ENCODE results near the gene B3GAT1. TPM values are rescaled to one million over a fixed set of nuclear protein-coding genes. Genes with fewer than 3 reads are reported as not detected.

The B3GAT1 gene
- total RNA-seq, 2 donors from 2014 or later: 0.17 to 0.18 TPM

DNA sequence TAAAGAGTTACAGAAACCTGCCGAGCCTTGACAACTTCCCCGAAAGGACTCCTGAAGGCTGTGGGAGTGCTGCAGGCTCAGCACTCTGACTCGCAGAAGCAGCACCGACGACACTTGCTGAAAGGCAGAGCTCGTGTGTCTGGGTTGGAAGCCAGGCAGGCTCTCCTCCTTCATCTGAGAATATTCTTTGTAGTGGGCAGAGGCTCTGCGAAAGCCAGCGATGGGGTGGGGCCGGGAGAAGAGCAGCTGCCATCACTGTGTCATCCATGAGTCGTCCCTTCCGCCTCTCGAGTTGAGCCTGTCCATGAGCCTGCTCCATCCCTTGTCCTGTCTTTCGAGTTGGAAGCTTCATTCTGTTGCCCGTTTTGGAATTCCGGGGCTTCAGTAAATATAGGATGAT is 68.4 kb downstream of the B3GAT1 start:
- Mint-ChIP-seq H3K4me1 (no peaks in the 10 kb centered on the region), H3K27ac (peak overlapping the region; percentile 51), H3K27me3 (peaks cover under 1% of the 10 kb centered on the region), H3K36me3 (ENCODE audit: low read depth) (no peaks in the 10 kb centered on the region), H3K4me3 (no peak overlapping the region)
- ATAC-seq (no peak), DNase-seq (no peak)
- H3K9me3 ChIP-seq (ENCODE audit: control insufficient read depth, low read length, poor library complexity, severe bottlenecking): no peaks in the 10 kb centered on the region

DNA sequence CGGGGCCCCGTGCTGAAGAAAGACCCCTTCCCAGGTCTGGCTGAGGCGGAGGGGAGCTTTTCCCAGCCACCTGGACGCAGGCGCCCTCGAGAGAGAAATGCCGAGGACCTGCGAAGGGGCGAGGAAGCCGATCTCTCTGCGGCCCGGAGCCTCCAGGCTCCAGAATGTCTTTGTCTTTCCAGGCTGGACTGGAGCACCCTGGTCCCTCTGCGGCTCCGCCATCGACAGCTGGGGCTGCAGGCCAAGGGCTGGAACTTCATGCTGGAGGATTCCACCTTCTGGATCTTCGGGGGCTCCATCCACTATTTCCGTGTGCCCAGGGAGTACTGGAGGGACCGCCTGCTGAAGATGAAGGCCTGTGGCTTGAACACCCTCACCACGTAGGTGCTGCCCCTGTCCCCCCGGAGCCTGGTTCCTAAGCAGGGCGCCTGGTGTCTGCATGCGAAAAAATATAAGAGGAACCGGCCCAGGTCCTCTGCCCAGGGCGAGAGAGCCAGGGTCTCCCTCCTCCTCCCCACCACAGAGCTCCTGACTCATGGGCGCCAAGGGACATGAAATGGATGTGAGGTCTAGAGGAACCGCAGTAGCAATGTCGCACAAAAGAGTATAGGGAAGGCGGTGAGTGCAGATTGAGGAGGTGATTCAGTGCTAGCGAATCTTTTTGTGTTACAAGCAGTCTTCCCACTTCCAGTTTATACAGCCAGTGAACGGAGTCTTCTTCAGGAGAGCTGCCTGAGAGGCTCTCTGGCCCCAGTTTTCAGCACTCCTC is 69.3 kb downstream of the B3GAT1 start:
- no peak for ATAC-seq
- Mint-ChIP-seq H3K27ac (no peak overlapping the region), H3K4me1 (no peaks in the 10 kb centered on the region), H3K4me3 (no peak overlapping the region), H3K27me3 (peaks cover 4% of the 10 kb centered on the region), H3K36me3 (ENCODE audit: low read depth) (no peaks in the 10 kb centered on the region)
- no peak for DNase-seq
- H3K9me3 ChIP-seq (ENCODE audit: control insufficient read depth, low read length, poor library complexity, severe bottlenecking): no peaks in the 10 kb centered on the region

DNA sequence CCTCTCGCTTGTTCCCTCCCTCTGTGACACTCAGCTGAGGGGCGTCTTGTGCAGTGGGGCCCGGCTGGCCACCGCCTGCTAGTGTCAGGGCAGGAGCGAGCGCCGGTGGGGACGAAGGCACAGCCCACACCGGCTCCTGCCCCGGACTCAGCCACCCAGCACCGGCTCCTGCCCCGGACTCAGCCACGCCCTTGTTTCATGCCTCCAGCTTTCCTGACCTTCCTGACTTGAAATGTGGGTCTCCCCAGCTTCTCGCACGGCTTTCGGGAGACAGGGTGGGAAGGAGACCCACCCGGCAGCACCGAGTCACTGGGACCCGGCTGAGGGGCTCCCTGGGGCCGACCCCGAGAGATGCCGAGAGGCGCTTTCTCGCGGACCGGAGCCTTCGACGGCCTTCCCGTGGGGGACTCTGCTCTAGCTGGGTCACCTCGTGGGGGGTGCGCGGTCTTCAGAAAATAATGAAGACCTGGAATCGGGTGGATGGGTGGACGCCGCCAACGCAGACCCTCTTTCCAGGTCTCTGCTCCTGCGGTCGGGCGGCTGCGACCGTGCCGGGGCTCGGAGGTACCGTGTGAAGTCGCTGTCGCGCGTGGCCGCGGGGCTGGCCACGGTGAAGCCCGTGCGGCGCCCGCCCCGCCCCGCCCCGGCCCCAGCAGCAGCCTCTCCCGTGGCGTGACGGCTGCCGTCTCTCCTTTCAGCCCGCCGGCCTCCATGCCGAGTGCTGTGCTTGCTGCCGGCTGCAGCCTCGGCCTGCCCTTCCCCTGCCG is 70.1 kb downstream of the B3GAT1 start:
- Mint-ChIP-seq H3K27me3 (peaks cover 4% of the 10 kb centered on the region), H3K4me3 (no peak overlapping the region), H3K36me3 (ENCODE audit: low read depth) (no peaks in the 10 kb centered on the region), H3K27ac (no peak overlapping the region), H3K4me1 (no peaks in the 10 kb centered on the region)
- DNase-seq (no peak), ATAC-seq (no peak)
- no peaks in the 10 kb centered on the region for H3K9me3 ChIP-seq (ENCODE audit: control insufficient read depth, low read length, poor library complexity, severe bottlenecking)

DNA sequence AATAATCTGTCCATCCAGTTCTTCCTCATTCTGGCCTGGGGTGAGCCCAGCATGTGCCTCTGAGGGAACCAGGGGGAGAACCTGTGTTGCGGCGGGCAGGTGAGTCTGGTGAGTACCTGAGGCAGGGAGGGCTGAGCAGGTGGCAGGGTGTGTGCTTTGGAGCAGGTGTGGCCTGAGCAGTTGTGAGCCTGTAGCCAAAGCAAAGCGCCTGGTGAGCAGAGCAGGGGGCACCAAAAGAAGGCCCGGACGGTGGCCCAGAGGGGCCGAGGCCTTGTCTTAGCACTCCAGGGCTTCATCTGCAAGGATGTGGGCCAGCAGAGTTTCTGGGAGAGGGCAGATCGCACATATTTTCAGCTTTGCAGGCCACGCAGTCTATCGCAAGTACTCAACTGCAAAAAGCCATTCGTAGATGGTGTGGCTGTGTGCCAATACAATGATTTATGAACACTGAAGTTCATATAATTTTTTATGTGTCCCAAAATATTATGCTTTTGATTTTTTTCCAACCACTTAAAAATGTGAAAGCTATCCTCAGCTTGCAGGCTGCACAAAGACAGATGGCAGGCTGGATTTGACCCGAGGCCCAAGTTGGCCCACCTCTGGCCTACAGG is 71.6 kb downstream of the B3GAT1 start:
- Mint-ChIP-seq H3K4me3 (no peak overlapping the region), H3K27ac (no peak overlapping the region), H3K36me3 (ENCODE audit: low read depth) (no peaks in the 10 kb centered on the region), H3K27me3 (peaks cover 11% of the 10 kb centered on the region), H3K4me1 (no peaks in the 10 kb centered on the region)
- no peak for ATAC-seq
- no peaks in the 10 kb centered on the region for H3K9me3 ChIP-seq (ENCODE audit: control insufficient read depth, low read length, poor library complexity, severe bottlenecking)
- DNase-seq: no peak

DNA sequence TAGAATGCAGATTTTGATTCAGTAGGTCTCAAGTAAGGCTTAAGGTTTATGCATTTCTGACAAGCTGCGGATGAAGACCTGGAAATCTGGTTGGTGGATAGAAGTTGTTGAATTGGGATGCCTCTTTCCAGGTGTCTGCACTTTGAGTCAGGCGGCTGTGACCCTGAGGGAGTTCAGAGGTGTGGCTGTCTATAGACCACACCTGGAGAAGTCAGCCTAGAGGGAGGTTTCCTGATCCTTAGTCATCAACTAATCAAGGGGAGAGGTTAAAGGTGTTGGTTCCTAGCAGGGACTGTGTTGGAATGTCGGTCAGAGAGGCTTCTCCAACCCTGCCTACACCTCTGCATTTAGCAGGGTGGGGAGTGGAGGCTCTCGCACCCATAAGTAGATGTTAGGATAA is 72.3 kb downstream of the B3GAT1 start:
- Mint-ChIP-seq H3K4me3 (no peak overlapping the region), H3K36me3 (ENCODE audit: low read depth) (no peaks in the 10 kb centered on the region), H3K4me1 (no peaks in the 10 kb centered on the region), H3K27me3 (peaks cover 18% of the 10 kb centered on the region), H3K27ac (no peak overlapping the region)
- no peak for ATAC-seq
- no peak for DNase-seq
- H3K9me3 ChIP-seq (ENCODE audit: control insufficient read depth, low read length, poor library complexity, severe bottlenecking): no peaks in the 10 kb centered on the region

DNA sequence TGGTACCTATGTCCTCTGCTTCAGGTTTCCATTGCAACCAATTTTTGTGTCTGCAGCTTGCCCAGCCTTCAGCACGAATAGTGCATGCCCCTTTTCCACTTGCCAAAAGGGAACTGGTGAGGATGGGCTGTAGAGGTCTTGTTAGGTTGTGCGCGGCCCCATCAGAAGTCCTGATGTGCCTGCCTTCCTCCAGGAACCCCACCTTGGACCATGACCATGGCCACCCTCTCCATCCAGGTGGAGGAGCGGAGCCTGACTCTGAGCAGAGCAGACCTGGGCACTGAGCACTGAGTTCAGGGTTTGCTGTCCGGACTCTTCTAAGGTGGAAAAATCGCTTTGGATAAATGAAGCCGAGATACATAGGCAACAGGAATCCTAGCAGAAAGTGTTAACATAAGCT is 73.4 kb downstream of the B3GAT1 start:
- Mint-ChIP-seq H3K36me3 (ENCODE audit: low read depth) (no peaks in the 10 kb centered on the region), H3K27ac (no peak overlapping the region), H3K27me3 (peaks cover 24% of the 10 kb centered on the region), H3K4me3 (no peak overlapping the region), H3K4me1 (no peaks in the 10 kb centered on the region)
- DNase-seq (no peak), ATAC-seq (no peak)
- H3K9me3 ChIP-seq (ENCODE audit: control insufficient read depth, low read length, poor library complexity, severe bottlenecking): no peaks in the 10 kb centered on the region

DNA sequence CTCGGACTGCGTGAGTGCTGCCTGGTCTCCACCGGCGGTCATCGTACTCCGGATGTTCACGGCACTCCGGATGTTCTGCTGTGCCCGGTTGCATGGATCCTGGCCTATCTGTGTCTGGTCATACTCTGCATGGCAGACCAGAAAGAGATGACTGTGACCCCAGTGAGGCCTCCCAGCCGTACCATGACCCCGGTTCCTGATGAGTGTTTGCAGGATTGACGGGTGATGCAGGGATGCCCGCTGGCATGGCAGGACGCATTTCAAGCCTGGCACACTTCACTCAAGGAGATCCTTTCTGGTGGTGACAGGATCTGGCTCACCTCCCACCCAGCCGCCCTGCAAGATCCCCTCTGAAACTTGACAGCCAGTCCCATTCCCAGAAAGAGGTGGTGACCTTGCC is 74.0 kb downstream of the B3GAT1 start:
- DNase-seq: no peak
- Mint-ChIP-seq H3K4me1 (no peaks in the 10 kb centered on the region), H3K36me3 (ENCODE audit: low read depth) (no peaks in the 10 kb centered on the region), H3K27ac (no peak overlapping the region), H3K4me3 (no peak overlapping the region), H3K27me3 (peaks cover 30% of the 10 kb centered on the region)
- ATAC-seq: no peak
- no peaks in the 10 kb centered on the region for H3K9me3 ChIP-seq (ENCODE audit: control insufficient read depth, low read length, poor library complexity, severe bottlenecking)

DNA sequence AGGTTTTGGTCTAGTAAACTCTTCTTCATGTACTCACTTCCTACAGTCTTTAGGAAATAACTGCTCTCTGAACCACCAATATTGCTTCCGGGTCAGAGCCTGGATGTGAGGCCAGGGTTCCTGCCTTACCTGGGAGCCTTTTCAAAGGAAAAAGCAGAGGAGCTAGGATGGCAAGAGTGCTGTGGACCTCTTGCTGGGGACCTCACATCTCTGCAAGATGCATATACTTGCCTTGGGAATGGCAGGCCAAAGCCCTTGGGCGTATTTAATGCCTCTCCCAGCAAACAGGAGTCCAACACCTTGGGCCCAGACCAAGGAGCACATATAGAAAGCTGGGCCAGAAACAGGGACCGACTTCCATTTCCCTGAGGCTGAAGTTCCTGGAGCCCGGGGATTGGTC is 75.0 kb downstream of the B3GAT1 start:
- ATAC-seq: no peak
- H3K4me3 Mint-ChIP-seq: no peak overlapping the region
- peaks cover 6% of the 10 kb centered on the region for H3K4me1 Mint-ChIP-seq
- no peak overlapping the region for H3K27ac Mint-ChIP-seq
- H3K9me3 ChIP-seq (ENCODE audit: control insufficient read depth, low read length, poor library complexity, severe bottlenecking): no peaks in the 10 kb centered on the region
- H3K27me3 Mint-ChIP-seq: peaks cover 35% of the 10 kb centered on the region
- no peaks in the 10 kb centered on the region for H3K36me3 Mint-ChIP-seq (ENCODE audit: low read depth)
- DNase-seq: no peak

DNA sequence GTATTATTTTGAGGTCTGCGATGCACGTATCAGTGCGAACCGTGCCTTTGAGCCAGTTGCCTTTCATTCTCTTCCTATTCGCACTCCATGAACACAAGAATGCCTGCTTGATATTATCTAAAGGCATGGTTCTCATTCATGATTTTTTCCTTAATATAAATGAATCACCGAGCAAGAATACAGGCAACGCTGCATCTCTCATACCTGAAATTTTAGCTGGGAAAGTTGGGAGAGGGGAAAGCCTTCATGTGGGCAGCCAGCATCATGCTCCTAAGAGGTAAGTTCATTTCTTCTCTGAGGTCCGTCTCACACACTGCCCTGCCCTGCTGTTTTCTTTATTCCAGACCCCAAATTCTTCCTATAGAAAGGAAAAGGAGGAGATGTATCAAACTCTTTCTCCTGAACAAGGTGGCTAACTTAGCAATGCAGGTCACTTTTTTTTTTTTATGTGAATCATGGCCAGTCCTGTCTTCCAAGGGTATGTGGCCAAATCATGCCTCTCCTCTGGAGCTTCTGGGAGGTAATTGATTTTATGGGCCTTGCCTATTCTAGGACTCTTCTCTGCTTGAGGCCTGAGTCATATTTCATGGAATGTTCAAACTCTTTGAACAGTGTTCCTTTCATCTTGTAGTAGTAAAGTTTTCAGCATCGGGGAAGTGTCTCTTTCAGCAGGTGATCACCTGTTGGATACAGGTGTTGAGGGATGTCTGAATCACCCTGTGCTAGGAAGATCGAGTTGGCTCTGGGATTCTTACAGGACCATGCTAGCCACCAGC is 77.1 kb downstream of the B3GAT1 start:
- peaks cover 11% of the 10 kb centered on the region for H3K4me1 Mint-ChIP-seq
- no peak overlapping the region for H3K27ac Mint-ChIP-seq
- ATAC-seq (no peak), DNase-seq (no peak)
- no peaks in the 10 kb centered on the region for H3K36me3 Mint-ChIP-seq (ENCODE audit: low read depth)
- peaks cover 35% of the 10 kb centered on the region for H3K27me3 Mint-ChIP-seq
- no peaks in the 10 kb centered on the region for H3K9me3 ChIP-seq (ENCODE audit: control insufficient read depth, low read length, poor library complexity, severe bottlenecking)
- no peak overlapping the region for H3K4me3 Mint-ChIP-seq

DNA sequence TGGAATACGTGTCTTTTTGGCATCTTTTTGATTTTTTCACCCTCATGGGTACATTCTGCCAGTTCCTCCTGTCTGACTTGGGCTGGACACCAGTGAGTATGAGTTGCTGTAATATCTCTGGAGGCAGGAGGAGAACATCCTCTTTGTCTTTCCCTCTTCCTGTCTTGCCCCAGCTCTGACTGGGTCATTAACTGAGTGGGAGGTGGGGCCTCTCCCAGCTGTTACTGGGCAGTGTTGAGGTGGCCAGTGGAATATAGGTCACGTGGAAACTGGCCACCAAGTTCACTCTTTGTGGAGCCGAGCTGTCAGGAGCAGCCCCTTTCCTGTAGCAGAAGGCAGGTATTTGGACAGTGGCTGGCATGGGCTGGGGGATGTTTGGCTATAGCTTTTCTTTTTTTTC is 78.1 kb downstream of the B3GAT1 start:
- Mint-ChIP-seq H3K36me3 (ENCODE audit: low read depth) (no peaks in the 10 kb centered on the region), H3K27me3 (peaks cover 35% of the 10 kb centered on the region), H3K4me3 (no peak overlapping the region), H3K4me1 (peaks cover 11% of the 10 kb centered on the region), H3K27ac (no peak overlapping the region)
- no peak for ATAC-seq
- no peaks in the 10 kb centered on the region for H3K9me3 ChIP-seq (ENCODE audit: control insufficient read depth, low read length, poor library complexity, severe bottlenecking)
- no peak for DNase-seq

DNA sequence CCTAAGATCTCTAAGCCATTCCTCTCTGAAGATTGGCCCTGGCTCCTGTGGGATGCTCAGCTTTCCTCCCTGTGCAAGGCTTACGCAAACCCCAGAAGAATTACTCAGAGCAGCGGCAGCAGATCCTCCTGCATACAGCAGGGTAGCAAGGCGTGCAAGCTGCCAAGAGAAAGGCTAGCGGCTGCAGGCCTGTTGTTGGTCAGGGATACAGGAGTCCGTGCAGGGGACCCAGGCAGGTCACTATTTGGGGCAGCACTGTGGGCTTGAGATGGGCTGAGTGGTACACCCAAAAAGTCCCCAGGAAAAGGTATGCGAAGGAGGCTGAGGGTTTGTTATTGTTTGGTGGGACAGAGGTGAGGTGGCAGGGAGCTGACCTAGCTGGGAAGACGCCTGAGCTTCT is 78.7 kb downstream of the B3GAT1 start:
- ATAC-seq (no peak), DNase-seq (no peak)
- H3K27ac Mint-ChIP-seq: no peak overlapping the region
- H3K9me3 ChIP-seq (ENCODE audit: control insufficient read depth, low read length, poor library complexity, severe bottlenecking): no peaks in the 10 kb centered on the region
- H3K36me3 Mint-ChIP-seq (ENCODE audit: low read depth): no peaks in the 10 kb centered on the region
- peaks cover 11% of the 10 kb centered on the region for H3K4me1 Mint-ChIP-seq
- H3K4me3 Mint-ChIP-seq: peak overlapping the region; percentile 86
- peaks cover 31% of the 10 kb centered on the region for H3K27me3 Mint-ChIP-seq

DNA sequence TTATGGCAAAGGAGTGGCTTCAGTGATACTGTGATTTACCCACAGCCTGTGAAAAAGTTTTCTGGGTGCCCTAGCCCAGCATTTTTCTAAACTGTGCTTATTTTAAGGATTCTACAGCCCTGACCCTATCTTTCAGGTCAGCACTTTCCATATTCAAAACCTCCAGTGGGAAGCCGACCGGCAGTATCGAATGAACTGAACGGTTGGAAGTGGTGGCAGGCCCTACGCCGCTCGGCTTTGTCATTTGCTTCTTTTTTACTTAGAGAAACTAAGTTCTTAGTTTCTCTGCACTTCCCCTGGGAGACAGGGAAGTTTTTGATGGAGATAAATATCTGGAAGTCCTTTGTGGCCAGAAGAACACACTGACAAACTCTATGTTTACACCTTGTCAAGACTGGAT is 79.3 kb downstream of the B3GAT1 start:
- H3K4me3 Mint-ChIP-seq: peak overlapping the region; percentile 86
- no peaks in the 10 kb centered on the region for H3K36me3 Mint-ChIP-seq (ENCODE audit: low read depth)
- H3K9me3 ChIP-seq (ENCODE audit: control insufficient read depth, low read length, poor library complexity, severe bottlenecking): no peaks in the 10 kb centered on the region
- H3K4me1 Mint-ChIP-seq: peaks cover 11% of the 10 kb centered on the region
- H3K27me3 Mint-ChIP-seq: peaks cover 30% of the 10 kb centered on the region
- ATAC-seq (no peak), DNase-seq (no peak)
- H3K27ac Mint-ChIP-seq: no peak overlapping the region

DNA sequence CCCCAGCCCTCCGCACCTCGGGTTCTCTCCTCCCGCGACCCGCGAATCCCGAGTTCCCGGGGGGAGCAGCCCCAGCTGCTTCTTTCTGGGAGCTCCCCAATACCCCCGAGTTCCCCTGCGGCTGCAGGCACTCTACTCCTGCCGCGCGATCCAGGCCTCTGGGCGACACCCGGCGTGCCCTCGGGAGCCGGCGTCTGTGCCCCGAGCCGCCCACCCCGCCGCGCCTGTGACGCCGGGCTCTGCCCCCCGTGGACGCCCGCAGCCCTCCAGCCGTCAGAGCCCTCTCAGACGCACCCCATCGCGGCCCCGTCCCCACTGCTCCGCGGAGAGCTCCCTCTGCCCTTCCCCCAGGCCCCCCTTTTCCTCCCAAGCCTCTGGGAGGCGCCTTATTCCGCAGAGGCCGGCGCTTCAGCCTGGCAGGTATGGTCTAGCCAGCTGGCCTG is 79.8 kb downstream of the B3GAT1 start:
- no peaks in the 10 kb centered on the region for H3K9me3 ChIP-seq (ENCODE audit: control insufficient read depth, low read length, poor library complexity, severe bottlenecking)
- Mint-ChIP-seq H3K36me3 (ENCODE audit: low read depth) (no peaks in the 10 kb centered on the region), H3K27me3 (peaks cover 30% of the 10 kb centered on the region), H3K4me1 (peaks cover 11% of the 10 kb centered on the region), H3K4me3 (peak overlapping the region; percentile 86), H3K27ac (no peak overlapping the region)
- DNase-seq (peak in 2 of 3 donors; percentile 24 to 26), ATAC-seq (peak; percentile 30)

Data from T-helper 17 cell (primary cell).